NCI-H510A (cell line): ENCODE data around the gene PHGDH.
"Not testable (repeated sequence)": the region's sequence is repeated elsewhere in the genome, so short reads cannot be mapped to it uniquely, and the experiment has no call there.

Experiments used
- DNase-seq: peaks from one replicate; lab custom pipeline; 2025; lab: John Stamatoyannopoulos, UW

The PHGDH gene

DNA sequence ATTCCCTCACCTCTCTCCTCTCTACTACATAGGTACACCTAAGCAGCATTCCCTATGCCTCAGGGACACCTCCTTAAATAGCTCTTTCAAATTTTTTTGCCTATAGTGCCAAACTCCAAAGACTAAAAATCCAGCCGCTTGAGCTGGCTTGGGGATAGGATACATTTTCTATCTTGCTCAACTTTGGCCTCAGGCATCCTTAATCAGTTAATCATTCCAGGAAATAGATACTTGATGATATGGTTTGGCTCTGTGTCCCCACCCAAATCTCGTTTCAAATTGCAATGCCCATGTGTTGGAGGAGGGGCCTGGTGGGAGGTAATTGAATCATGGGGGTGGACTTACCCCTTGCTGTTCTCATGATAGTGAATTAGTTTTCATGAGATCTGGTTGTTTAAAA, 11.4 kb upstream of the PHGDH start:
- no peak for DNase-seq

DNA sequence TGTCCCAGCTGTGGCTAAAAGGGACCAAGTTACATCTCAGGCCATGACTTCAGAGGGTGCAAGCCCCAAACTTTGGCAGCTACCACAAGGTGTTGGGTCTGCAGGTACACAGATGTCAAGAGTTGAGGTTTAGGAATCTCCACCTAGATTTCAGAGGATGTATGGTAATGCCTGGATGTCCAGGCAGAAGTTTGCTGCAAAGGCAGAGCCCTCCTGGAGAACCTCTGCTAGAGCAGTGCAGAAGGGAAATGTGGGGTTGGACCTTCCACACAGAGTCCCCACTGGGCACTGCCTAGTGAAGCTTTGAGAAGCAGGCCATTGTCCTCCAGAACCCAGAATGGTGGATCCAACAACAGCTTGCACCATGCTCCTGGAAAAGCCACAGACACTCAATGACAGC, 10.1 kb upstream of the PHGDH start:
- no peak for DNase-seq

DNA sequence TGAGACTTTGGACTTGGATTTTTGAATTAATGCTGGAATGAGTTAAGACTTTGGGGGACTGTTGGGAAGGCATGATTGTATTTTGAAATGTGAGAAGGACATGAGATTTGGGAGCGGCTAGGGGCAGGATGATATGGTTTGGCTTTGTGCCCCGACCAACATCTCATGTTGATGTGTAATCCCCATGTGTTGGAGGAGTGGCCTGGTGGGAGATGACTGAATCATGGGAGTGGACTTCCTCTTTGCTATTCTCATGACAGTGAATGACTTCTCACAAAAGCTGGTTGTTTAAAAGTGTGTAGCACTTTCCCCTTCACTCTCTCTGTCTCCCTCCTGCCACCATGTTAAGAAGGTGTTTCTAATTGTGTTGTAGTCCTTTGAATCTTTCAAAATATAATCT, 9.3 kb upstream of the PHGDH start:
- DNase-seq: no peak

DNA sequence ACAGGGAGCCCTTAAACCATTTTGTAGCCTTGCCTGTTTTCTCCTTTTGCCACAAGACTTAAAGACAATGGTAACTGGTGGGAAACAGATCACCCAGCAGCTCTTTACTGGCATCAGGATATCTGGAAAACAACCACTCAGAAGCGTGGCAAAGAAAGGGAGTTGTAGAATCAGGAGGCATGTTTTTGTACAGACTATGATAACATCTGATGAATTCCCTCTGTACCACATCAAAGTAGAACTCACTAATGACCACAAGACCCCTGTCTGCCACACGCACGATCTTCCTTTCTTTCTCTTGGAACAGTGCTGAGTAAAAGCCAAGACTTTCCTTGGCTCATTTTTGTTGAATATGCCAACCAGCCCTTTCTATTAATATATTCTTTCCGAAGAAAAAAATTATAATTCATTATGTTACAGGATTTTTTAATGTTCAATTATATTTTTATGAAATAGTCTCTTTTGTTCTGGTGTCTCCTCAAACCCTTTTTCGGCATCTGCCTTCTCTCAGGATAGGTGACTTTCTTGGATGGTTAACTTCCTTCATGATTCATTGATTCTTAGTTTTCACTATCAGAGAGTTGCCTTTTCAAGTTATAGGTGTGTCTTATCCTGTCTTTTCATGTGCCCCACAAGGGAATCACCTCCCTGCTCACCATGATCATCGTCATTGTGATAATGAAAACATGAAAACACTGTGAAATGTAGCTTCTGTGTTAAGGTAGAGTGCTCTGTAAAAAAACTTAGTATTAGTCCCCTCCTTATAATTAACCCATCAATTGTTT, 7.9 kb upstream of the PHGDH start:
- no peak for DNase-seq

DNA sequence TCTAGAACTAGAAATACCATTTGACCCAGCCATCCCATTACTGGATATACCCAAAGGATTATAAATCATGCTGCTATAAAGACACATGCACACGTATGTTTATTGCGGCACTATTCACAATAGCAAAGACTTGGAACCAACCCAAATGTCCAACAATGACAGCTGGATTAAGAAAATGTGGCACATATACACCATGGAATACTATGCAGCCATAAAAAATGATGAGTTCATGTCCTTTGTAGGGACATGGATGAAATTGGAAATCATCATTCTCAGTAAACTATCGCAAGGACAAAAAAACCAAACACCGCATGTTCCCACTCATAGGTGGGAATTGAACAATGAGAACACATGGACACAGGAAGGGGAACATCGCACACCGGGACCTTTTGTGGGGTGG, 5.1 kb upstream of the PHGDH start:
- DNase-seq: not testable (repeated sequence)

DNA sequence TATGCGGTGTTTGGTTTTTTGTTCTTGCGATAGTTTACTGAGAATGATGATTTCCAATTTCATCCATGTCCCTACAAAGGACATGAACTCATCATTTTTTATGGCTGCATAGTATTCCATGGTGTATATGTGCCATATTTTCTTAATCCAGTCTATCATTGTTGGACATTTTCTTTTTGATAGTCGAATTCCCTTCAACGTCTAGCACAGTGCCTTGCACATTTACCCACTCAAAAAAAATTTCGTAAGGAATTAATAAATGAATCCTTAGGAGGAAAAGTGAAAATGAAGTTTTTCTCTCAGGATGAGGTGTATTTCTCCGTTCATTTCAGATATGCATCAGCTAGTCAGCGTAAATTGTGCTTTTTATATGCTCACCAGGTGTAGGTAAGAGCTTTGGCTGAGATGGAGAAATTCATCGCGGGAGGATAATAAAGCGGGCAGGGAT, 354 bp upstream of the PHGDH start:
- not testable (repeated sequence) for DNase-seq

DNA sequence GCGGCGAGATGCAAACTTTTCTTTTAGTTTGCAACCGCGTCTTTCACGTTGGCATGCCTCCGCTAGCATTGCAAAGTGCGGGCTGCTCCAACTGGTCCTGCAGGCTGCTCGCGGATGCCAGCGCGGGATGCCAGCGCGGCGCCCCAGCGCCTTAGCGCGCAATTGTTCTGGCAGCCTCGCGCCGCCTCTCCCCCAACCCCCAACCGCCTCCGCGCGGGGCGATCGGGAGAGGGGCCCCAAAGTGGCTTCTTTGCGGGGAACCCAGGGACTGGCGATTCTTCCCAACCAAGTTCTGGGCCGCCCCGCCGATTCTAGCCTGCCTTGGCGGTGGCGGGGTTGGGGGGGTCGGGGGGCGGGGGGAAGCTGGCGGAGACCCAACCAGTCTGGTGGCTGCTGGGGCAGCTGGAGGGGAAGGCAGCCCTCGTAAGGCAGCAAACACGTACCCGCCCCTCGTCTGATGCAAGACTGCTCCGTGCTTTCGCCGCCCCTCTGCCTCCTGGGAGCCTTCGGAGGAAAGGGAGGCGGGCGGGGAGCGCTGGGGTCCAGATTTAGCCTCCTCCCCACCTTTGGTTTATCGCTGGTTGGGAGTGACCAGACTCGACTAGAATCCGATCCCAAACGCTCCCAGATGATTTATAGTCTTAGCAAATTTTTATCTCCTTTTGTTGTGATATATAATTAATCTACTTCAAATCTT, 756 bp downstream of the PHGDH start:
- peak; percentile 87 for DNase-seq

DNA sequence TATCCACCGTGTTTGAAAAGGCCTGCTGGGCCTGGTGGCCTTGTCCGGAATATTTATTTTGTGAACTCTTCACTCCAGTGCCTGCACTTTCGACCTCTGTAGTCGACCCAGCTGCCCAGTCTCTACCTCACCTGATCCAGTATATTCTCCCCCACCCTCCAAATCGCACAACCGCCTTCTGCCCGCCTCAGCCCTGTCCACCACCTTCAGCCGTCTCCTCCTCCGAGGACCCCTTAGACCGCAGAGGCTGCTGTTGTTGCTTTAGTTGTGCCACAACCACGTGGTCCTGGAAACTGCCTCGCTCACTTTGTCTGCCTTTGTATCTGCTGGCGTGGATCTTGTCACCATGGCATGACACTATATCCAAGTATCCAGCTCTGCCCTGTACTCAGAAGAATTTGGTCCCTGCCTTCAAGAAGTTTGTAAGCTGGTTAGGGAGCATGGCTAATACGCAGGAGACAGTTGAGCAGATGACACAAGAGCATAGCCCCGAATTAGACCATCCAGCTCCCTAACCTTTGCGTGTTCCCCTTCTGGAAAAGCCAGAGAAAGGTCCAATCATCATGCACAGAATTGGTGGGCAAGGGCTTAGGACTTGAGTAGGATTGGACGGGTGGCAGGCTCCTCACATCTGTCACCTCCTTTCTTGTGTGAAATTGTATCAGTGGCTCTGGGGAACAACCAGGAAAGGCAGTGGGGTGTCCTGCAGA, 1.5 kb downstream of the PHGDH start:
- DNase-seq: no peak

DNA sequence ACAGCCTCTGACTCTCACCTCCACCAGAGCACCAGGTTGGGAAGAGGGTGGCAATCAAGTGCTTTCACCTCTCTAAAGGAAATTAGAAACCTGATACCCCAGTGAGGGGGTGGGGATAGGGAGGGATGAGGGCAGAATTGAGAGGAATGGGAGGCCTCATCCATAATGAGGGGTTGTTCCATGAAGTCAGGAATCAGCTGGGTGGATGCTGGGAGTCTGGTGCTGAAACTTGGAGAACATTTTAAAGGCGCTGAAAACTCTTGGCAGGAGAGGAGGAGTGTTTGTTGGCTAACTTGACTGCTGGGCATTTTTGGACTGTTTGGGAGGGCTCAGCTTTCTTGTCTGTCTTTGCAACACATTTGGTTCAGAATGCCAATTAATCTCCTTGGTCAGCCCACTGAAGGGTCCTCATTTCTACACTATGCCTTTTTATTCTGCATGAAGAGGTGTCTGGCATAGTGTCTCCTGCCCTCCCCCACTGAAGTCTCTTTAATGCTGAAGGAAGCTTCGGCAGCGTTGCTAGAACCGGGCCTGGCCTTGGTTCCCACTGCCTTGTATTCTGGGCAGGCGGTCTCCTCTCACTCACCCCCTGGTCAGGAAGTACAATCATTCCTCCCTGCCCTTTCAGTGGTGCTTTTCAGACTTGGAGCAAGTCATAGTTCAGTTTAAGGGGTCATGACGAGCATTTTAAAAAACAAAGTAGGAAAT, 2.2 kb downstream of the PHGDH start:
- DNase-seq: peak; percentile 21

DNA sequence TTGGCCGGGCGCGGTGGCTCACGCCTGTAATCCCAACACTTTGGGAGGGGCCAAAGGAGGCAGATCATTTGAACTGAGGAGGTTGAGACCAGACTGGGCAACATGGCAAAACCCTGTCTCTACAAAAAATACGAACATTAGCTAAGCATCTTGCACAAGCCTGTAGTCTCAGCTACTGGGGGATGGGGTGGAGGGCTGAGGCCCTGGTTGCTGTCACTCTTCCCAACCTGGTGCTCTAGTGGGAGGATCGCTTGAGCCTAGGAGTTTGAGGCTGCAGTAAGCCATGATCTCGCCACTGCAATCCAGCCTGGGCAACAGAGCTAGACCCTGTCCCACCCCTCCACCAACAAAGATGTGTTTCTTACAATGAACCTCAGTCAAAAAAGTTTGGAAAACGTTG, 2.8 kb downstream of the PHGDH start:
- no peak for DNase-seq

DNA sequence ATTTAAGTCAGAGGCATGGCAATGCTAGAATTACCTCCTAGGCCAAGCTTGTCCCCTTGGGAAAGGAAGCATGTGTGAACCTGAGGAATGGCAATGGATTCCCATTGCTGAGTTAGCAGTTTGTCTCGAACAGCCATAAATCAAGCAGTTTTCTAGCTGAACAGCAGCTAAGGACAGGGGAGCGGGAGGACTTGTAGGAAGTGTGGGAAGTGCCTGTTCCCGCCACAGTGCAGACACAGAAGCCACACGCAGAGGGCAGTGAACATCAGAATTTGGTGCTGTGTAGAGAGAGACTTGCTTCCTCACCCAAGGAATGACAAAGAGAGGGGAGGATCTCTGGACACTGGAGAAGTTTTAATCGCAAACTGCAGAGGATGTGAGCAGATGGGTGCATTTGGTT, 3.8 kb downstream of the PHGDH start:
- DNase-seq: peak; percentile 12

DNA sequence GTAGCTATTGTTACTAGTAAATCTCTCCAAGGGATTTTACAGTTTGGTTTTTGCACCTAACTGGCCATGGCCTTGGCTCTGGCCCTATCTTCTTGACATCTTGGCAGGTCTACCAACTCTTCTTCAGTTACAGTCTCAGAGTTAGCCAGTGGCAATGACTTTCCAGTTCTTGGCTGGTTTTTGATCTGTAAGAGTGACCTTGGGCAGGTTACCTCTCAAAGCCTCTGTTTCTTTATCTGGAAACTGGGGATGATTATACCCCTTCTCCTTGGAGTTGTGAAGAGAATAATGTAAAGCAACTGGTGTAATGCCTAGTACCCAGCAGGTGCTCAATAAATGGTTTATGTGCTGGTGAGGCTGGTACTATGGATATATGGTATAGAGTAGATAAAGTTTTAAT, 6.7 kb downstream of the PHGDH start:
- DNase-seq: no peak

DNA sequence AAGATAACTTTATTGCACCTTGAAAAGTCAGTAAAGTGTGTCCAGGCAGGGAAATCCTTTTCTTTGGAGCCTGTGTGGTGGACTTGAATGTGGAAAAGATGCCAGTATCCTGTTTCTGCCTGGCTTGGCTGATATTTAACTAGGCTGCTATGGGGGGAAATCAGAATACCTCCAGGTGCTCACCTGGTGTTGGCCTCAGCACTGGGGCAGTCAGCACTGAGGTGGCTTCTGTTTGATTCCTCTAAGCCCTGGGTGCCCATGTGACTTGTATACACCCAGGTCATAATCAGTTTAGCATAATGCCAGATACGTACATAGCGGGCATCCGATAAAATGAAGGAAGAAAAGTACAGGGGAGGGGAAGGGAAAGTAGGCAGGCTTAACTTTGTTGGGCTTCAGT, 7.2 kb downstream of the PHGDH start:
- DNase-seq: no peak

DNA sequence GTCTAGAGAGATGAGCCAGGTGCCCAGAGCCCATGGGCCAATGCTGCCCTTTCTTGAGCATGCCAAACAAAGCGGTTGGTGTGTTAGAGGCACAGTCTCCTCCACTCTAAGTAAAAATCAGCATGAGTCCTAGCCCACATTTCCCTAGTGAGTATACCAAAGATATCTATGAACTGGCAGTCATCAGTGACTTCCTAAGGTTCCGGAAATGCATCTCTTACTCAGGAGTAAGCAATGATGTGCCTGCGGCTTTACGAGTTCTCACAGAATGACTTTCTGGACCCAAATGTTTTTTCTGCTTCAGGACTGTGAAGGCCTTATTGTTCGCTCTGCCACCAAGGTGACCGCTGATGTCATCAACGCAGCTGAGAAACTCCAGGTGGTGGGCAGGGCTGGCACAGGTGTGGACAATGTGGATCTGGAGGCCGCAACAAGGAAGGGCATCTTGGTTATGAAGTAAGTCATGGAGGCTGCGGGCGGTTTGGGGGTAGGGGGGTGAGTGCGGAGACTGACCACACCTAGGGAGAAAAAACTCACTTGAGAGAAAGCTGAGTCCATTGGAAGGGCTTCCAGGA, 9.2 kb downstream of the PHGDH start:
- DNase-seq: no peak

DNA sequence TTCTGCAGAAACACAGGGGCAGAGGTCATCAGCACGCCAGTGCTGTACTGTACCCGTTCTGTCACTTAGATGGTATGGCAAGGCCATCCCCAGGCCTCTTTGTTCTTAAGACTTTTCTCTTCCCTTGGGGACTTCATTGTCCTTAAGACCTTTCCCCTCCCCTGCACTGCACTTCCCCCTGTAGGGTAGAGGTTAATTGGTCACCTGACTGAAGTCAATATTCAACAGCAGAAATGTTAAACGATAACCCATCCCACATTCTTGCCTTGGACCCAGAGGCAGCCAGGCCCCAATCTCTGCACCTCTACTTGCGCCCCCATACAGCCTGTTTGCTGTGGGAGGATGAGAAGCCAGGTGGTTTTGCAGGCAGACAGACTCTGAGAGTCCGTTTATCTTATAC, 10.2 kb downstream of the PHGDH start:
- no peak for DNase-seq

DNA sequence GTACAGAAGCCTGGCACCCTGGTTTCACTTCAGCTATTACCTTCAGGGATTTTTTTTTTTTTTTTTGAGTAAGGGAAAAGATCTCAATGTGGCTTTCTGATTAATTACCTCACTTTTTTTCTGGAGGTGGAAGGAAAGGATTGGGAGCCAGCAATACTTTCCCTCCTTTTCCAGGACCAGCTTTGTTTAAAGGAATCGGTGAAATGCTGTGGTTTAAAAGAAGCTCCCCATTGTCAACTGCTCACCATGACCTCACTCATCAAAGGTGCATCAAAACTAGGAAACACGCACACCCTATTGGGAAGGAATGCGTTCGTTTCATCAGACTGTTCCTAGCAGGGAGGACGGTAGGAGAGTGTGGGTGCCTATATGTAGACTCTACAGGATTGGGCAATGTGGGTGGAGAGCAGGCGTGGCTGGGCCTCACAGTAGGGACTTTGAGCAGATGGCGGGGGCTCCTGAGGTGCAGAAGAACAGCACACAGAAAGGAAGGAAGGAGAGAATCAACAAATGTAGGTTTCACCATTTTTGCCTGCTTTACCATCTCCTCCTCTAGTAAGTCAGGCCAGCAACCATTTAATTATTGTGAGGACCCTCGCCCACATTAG, 13.0 kb downstream of the PHGDH start:
- DNase-seq: no peak

DNA sequence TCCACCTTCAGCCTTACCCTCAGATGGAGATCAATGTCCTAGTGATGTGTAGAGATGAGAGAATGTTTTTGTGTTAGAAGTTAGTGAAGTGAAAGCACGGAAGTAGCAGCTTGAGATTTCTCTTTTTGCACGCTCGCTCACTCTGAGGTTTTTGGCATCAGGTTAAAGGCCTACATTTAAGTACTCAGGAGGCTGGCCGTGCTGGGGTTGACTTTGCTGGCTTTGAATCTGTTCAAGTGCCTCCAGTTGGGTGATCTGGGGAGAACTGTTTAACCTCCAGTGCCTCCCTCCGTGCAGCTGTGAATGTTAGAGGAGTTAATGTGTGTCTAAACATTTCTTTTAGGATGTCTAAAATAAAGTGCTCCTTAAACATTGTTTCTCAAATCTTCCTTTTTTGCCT, 13.9 kb downstream of the PHGDH start:
- no peak for DNase-seq

DNA sequence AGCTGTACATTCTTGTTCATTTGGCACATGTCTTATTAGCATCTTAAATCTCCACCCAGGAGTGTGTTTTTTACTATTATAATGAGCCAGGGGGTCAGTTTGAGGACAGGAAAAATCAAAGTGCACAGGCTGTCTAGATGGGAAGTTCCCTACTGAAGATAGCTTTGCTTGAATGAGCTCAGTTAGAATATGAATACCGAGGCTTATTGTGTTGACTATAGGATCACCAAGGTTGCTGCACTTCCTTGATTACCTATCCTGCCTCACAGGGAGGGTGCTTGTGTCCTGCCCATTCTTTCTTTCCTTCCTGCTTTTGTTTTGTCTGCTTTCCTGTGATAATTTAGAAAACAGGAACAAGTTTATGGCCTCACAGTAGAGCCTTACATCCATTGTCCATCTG, 16.3 kb downstream of the PHGDH start:
- DNase-seq: no peak

DNA sequence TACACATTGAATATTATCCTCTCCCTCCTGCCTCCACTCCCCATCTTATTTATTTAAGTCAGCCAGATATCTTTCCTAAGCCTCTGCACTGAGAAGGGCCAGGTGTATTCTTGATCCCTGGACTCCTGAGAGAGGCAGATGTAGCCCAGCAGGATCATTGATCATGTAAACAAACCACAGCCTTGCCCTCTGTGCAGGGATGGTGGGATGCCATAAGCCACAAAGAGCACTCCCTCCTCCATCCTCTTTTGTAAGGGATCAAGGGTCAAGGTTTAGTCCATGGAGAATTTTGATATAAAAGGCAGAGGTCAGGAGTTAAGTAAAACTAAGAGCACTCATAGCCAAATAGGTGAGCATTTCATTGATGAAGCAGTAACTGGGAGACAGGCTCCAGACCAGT, 17.3 kb downstream of the PHGDH start:
- no peak for DNase-seq

DNA sequence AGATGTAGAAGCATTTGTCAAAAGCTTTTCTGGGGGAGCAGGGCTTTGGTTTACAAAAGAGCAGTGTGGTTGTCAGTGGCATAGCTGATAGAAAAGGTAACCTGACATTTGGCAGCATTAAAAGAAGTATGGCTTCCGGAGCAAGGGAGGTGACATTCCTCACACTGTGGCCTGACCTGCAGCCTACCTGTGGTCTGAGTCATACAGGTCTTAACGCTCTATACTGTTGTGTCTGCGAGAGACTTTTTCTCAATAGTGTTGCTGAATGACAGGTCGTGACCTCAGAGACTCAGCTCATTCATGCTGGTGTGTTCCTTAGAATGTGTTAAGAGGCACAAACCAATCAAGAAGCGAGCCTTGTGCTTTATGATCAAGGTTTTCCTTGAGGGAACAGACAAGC, 19.3 kb downstream of the PHGDH start:
- no peak for DNase-seq

DNA sequence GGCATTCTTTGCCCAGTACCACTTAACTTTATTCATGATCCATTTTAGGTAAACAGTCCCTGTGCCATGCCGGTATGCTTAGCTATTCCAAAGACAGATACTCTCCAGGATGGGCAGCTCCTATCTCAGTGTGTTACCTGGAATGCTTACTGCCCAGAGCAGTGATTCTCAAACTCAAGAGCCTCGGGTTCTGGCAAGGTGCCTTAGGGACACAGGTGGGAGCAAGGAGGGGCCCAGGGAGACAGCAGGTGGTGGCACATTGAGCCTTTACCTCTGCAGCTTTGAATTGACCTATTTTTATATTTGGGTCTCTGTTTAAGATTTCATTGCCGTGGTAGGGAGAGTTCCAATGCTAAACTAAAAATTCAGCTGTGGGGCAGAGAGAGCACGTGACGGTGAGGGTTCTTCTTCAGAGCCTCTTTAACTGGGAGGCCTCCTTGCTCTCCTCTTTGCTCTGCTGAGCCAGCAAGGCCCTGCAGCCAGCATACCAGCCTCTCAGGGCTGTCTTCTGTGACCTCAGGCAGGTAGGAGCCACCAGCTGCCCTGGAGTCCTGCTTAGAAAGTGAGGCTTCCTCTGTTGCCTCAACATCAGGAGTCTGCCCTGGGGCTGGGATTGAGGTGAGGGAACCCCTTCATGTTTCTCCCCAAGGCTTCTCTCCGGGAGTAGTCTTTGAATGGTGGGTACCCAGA, 20.2 kb downstream of the PHGDH start:
- DNase-seq: no peak
